Stimulated activated CD4-positive, alpha-beta T cell treated with anti-CD3 and anti-CD28 coated beads, Interleukin-1b, Interleukin-23, amount 100 ng/mL, for 24 hours (primary cell): Measurements from ENCODE around the gene PLEKHM1.

ENCODE experiments used
- DNase-seq, 4 experiments: peaks; one replicate each; pipeline ENCODE4 v3.0.0-alpha.2; 2020; ENCODE audit warnings: low read depth in 4 of 4, low spot score in 1 of 4

PLEKHM1 gene

DNA sequence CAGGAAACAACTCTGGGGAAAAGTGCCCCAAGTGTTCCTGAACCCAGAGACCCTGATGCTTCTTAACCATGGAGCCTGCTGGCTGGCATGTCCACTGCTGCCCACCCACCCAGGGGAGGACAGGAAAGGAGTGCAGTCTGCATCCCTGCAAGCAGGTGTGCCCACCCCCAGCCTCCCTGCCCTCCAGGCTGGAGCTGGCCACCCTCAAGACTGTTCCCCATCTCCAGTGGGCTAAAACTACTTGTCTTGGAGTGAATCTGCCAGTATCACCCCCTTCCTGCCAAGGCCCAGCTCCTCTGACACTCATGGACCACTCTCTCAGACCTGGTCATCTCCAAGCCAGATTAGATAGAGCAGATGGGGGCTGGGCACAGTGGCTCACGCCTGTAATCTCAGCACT lies 87.6 kb downstream of the PLEKHM1 start:
- DNase-seq = no peak

DNA sequence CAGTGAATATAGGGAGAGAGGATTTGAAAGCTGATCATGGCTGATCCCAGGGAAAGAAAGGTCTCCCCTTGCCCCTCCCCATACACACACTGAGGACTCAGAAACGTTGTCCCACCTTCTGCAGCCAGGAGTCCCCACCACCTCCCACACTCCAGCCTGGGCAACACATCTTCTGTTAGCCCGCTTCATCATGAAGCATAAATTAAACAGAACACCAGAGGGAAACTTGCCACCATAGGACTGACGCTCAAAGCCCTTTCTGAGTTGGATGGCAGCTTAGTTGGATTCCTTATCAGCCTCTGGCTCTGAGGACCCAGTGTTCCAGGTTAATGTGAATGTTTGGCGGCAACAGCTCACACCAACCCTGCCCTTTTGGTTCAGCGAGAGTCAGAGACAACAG lies 91.7 kb downstream of the PLEKHM1 start:
- no peak for DNase-seq

GRCh38 chr17:45397796-45398195 lies 92.7 kb downstream of the PLEKHM1 start:
- DNase-seq = no peak

- no peak for DNase-seq
Observed at GRCh38 chr17:45396496-45397205, 93.9 kb downstream of the PLEKHM1 start.

GRCh38 chr17:45395569-45396415 lies 94.7 kb downstream of the PLEKHM1 start:
- DNase-seq = no peak

- no peak for DNase-seq
Observed at GRCh38 chr17:45394913-45395568, 95.5 kb downstream of the PLEKHM1 start.

- DNase-seq = no peak
Observed at GRCh38 chr17:45394564-45394912, 96.0 kb downstream of the PLEKHM1 start.

- no peak for DNase-seq
Observed at GRCh38 chr17:45394091-45394490, 96.4 kb downstream of the PLEKHM1 start.

GRCh38 chr17:45393411-45393810 lies 97.1 kb downstream of the PLEKHM1 start:
- DNase-seq = no peak

DNA sequence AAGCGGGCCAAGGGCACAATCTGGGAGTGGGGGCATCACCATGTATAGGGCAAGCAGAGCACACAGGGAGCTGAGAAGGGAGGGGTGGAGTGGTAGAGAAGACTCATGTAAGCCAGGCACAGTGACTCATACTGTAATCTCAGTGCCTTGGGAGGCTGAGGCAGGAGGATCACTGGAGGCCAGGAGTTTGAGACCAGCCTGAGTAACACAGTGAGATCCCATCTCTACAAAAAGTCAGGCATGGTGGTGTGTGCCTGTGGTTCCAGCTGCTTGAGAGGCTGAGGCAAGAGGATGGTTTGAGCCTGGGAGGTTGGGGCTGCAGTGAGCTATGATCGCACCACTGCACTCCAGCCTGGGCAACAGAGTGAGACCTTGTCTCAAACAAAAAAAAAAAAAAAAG lies 98.6 kb downstream of the PLEKHM1 start:
- DNase-seq = no peak

DNA sequence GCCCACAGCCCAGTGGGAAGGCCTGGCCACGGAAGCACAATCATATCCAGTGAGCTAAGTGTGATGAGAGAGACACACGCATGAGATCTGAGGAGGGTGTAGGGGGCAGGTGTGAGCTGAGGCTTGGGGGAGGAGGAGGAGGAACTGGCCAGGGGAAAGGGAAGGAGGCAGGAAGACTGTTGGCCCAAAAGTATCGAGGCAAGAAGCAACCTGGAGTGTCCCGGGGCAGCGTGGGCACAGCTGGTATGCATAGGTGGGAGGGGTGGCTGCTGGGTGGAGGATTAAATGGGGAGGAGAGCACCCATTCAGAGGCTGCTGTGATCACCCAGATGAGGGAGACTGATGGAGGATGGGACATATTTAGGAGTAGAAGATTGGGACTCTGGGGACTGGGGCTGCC lies 99.2 kb downstream of the PLEKHM1 start:
- DNase-seq = no peak

GRCh38 chr17:45389354-45389753 lies 101.2 kb downstream of the PLEKHM1 start:
- no peak for DNase-seq

DNA sequence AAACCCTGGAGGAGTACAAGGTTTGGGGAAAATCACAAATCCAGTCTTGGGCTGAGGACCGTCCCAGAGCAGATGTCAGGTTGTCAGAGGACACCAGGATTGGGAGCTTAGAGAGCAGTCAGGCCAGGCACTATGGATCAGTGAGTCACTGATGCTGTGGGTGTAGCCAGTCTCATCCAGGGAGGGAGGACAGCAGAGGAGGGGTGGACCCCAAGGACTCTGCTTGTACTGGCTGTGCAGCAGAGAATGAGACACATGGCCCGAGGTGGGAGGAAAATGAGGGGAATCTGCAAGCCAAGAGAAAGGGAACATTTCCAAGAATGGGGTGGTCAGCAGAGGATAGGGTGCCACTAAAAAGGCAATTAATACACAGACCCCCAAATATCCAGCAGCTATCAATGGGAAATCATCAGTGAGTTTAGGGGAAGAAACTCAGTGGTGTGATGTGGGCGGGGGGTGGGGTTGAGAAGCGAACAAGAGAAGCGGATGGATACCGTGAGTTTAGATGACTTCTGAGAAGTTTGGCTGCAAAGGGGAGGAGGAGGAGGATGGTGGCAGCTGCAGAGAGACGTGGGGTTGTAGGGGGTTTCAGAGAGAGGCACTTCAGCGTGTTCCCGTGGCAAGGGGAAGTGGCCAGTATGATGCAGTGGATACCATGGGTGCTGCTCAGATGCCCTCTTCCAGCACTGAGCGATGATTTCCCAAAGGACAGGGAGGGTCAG lies 101.8 kb downstream of the PLEKHM1 start:
- no peak for DNase-seq

- no peak for DNase-seq
Observed at GRCh38 chr17:45387739-45388138, 102.8 kb downstream of the PLEKHM1 start.

DNA sequence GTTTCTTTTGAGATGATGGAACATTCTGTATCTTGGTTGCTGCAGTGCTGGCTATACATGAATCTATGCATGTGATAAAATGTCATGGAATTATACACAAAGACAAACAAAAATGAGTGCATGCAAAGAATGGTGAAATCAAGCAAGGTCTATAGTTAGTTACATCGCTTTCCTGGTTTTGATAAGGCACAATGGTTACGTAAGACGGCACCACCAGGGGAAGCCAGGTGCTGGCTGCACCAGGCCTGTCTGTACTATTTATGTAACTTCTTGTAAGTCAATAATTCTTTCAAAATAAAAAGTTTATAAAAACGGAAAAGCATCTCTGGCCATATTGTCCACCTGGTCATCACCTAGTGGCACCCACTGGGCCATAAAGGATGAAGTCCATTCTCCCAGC lies 104.3 kb downstream of the PLEKHM1 start:
- DNase-seq = no peak
